GM19193 (cell line): Measurements from ENCODE around the gene CSNK1G2.

ENCODE experiments used
- POLR2A ChIP-seq: IDR thresholded peaks from 4 replicates; pipeline ENCODE4 v1.6.1; 2011; ENCODE audit not compliant: insufficient read depth, insufficient read length; ENCODE audit errors: extremely low read depth

The CSNK1G2 gene

DNA sequence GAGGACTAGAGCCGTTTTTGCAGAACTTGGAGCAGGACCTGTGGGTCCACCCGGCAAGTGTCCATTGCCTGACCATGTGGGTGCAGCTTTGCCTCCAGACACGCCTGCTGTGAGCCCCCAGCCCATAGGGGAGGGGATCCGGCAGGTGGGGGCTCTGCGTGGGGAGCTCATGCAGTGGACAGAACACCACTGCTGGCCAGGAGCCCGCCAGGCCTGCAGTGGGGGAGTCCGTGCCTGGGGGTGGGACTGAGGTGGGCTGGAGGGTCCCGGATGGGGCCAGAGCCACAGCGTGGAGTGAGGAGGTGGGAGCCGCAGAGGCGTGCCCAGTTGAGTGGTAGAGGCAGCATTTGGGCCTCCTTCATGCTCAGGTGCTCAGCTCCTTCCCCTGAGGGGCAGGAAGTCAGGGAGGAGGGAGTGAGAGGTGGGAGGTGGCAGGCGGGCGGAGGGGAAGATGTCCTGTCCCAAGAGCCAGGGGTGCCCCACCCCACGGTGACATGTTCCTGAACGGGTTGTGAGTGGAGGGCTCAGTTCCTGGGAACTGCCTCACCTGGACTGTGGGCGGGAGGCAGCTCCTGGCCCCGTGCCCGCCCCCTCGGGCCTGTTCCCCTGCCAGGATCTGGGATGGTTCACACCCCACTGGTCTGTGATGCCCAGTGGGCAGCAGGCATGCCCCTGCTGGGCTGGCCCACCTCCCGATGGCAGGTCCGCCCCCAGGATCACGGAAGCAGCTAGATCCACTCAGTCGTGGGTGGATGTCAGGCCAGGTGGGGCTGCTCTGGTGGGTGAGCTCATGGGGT is 27.0 kb upstream of the CSNK1G2 start:
- no peak for TF ChIP-seq POLR2A

DNA sequence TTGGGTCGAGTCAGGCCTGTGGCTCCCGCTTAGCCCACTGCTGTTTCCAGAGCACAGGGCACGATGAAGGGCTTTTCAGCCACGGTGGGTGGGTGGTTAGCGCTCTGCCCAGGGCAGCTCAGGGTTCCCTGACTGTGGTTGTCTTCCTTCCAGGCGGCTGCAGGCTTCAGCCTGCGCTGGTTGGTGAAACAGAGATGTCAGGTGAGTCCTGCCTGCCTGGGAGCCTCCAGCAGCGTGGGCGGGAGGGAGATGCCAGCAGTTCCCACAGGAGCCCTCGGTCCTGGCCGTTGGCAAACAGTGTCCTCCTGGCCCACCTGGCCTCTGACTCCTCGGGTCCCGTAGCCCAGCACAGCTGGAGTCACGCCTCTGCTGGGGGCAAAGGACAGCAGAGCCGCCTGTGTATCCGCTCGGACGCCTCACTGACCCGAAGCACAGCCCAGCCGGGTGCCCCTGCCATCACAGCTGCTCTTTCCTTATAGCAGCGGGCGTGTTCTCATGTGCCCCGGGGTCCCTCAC is 26.1 kb upstream of the CSNK1G2 start:
- TF ChIP-seq POLR2A, result no peak

DNA sequence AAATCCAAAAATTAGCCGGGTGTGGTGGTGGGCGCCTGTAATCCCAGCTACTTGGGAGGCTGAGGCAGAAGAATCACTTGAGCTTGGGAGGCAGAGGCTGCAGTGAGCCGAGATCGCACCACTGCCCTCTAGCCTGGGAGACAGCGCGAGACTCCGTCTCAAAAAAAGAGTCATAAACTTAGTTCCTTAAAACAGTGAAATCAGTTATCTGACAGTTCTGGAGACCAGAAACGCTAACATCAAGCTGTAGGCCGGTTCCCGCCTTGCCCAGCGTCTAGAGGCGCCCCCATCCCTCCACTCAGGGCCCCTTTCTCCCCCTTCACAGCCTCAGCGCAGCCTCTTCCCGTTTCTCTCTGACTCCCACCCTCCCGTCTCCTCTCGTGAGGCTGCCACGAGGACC is 23.8 kb upstream of the CSNK1G2 start:
- no peak for TF ChIP-seq POLR2A

DNA sequence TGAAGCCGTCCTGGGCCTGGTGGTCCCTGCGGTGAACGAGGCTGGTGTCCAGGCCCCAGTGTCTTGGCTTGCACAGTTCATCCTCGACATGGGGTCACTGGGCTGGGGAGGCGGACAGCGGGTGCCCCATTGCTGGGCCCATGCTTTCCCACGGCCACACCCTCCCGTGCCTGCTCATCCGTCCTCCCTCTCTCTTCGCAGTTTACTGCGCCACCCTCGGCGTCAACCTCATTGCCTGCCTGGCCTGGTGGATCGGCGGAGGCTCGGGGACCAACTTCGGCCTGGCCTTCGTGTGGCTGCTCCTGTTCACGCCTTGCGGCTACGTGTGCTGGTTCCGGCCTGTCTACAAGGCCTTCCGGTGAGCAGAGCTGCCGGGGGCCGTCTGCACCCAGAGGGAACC is 23.0 kb upstream of the CSNK1G2 start:
- TF ChIP-seq POLR2A, result no peak

DNA sequence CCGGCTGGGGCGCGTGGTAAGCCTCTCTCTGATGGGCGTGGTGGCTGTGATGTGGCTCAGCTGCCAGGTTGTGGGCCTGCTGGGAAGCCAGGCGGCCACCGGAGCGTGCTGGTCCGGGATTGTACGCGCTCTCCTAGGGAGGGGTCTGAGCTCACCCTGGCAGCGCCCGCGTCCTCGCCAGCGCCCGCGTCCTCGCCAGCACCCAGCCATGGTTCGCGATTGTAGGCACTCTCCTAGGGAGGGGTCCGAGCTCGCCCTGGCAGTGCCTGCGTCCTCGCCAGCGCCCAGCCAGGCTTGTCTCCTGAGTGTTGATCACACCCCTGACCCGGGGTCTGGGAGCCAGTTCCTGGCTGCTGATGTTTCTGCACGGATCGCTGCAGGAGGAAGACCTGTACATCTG is 22.0 kb upstream of the CSNK1G2 start:
- TF ChIP-seq POLR2A, result no peak

DNA sequence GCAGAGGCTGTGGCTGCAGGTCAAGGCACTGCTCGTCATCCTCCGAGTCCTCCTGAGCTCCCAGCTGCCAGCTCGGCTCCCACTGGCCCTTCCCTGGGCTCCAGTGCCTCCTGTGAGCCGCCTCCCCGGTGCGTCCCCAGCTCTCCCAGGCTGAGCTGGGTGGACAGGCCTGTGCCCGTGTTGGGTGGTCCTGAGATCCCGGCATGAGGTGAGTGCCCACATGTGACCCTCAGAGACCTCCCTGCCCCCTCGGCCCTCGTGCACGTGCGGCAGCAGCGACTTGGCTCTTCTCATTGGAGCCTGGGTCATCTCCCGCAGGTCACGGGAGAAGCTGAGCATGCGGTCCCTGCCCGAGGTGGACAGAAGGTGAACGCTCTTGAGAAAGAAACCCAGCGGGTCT is 20.3 kb upstream of the CSNK1G2 start:
- no peak for TF ChIP-seq POLR2A

DNA sequence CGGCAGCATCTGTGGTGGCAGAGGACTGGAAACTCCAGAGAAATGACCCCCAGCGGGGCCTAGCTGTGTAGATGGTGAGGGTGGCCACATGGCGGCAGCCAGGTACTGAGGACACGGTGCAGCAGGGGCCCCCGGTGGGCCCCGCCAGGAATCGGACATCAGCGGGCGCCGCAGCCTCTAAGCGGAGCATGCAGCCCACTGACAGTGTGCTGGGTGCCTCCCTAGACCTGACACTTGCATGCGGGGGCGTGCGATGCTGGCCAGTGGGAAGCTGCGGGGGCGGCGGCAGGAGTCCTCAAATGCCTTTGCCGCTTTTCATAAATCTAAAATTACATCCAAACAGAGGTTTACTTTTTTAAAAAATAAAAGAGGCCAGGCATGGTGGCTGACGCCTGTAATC is 19.6 kb upstream of the CSNK1G2 start:
- no peak for TF ChIP-seq POLR2A

DNA sequence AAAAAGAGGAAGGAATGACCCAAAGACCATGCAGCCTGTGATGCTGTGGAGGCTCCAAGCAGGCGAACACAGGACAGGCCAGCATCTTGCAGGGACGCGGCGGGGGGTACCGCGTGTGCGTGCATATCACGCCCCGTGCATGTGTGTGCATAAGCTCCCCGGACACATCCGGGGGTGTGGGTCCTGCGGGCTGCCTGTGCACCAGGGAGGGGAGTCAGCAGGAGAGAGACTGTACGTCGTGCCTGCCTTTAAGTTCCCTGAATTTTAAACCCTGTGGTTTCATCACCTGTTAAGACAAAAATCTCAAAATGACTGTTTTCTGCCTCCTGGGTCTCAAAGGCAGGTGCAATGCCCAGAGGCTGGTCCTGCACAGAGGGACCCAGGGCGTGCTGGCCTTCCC is 19.1 kb upstream of the CSNK1G2 start:
- TF ChIP-seq POLR2A, result no peak

DNA sequence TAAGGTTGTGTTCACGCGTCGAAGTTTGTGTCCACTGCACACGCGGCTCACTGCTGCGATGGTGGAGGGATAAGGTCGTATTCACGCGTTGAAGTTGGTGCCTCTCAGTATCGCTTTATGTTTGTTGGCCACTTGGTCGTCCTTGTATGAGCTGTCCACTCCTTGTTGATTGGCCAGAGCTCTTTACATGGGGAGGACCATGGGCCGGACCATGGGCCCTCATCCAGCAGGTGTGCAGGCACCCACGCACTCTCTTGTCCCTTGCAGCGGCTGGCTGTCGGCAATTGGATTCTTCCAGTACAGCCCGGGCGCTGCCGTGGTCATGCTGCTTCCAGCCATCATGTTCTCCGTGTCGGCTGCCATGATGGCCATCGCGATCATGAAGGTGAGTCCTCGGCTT is 18.2 kb upstream of the CSNK1G2 start:
- TF ChIP-seq POLR2A, result no peak

DNA sequence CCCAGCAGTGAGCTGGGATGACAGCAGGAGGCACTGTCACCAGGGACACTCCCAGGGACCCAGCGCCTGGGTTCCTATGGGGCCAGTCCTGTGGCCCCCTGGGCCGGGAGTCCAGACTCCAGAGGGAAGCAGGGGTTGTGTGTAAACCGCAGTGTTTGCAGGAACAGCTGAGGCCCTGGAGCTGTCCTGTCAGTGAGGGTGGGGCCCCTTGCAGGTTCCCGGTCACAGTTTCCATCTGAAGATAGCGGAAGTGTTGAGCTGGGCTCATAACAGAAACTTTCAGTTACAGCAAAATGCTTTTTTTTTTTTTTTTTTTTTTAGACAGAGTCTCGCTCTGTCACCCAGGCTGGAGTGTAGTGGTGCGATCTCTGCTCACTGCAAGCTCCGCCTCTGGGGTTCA is 17.7 kb upstream of the CSNK1G2 start:
- no peak for TF ChIP-seq POLR2A

DNA sequence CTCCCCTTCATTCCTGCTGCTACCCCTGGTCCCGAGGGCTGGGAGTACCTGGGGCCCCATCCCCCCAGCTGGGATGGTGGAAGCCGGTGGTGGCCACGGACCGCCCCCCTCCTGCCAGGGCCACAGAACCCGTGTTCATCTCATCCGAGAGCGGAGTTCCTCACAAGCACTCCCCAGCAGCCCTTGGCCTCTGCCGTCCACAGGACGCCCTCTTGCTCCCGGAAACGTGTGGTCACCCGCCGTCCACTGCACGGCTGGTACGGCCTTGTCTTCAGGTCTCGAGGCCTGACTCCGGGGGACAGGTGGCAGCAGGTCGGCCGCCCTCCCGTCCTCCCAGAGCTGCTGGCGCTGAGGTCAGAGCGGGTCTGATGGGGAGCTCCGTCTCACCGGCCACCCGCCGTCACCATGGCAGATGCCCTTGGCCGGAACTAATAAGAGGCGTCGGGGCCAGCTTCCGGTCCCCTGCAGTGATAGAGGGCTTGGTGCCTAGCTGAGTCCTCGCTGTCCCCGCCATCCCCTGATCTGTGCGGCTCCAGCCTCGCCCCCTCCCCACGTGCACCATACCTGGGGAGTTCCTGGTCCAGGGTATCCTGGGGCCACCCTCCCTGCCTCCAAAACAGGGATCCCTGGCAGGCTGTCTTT is 16.5 kb upstream of the CSNK1G2 start:
- no peak for TF ChIP-seq POLR2A

DNA sequence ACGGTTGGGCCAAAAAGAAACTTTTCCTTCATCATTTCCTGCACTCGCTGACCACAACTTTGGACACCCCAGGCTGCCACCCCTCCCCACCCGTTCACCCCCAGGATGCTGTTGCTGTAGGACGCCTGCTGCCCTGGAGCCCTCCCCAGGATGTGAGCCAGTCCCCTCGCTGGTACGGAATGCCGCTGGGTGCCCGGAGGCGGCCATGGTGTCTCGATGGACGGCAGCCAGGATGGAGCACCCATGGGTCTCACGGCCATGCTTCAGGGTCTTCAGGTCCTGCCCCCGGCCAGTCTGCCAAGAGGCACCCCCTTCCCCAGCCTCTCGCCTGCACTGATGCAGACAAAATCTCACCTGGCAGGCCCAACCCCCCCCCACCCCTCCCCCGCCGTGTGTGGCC is 15.4 kb upstream of the CSNK1G2 start:
- no peak for TF ChIP-seq POLR2A

DNA sequence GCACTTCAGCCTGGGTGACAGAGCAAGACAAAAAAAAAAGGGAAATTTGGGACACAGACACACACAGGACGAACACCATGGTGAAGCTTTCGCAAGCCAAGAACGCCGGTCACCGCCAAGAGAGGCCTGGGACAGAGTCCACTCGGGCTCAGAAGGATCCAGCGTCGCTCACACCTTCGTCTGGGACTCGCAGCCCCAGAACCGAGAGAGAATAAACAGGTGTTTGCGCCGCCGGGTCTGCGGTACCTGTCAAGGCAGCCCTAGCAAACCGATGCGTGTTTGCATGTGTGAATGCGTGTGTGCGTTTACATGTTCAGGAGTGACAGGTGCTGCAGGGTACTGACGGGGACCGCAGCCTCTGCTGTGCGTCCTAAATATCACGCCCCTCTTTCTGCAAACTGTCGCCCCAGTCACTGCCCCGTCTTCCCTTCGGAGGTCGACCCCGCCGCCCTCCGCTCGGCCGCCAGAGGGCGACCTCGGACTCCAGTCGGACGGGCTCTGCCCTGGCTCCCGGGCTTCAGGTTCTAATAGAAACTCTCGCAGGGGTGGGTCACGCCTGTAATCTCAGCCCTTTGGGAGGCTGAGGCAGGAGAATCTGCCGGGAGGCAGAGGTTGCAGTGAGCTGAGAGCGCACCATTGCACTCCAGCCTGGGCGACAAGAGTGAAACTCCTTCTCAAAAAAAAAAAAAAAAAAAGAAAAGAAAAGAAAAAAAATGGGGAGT is 11.8 kb upstream of the CSNK1G2 start:
- no peak for TF ChIP-seq POLR2A

DNA sequence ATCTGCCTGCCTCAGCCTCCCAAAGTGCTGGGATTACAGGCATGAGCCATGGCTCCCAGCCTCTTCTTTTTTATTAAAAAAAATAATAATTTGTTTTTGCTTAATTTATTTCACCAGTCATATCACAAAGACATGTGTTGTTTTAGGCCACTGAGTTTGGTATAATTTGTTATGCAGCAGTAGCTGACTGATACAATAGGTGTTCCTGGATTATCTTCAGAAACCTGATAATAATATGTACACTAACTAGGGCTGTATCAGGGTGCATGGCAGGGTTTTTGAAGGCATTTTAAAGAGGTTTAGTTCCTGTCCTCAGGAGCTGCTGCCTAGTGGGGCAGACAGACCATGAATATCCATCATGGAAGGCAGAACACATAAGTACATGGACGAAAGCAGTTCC is 9.5 kb upstream of the CSNK1G2 start:
- no peak for TF ChIP-seq POLR2A

DNA sequence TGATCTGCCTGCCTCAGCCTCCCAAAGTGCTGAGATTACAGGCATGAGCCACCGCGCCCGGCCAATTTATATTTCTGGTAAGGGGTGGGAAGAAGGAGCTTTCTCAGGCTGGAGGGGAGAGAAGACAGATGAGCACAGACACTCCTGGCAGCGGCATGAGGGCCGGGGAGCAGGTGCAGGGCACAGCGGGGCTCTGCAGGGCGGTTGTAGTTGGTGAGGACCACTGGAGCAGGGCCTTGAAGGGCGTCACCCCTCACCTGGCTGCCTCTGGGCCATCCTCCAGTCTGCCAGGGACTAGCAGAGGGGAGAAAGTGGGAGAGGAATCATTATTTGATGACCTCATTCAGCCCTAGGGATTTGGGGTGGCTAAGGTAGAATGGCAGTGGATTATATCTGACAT is 8.6 kb upstream of the CSNK1G2 start:
- TF ChIP-seq POLR2A, result no peak

DNA sequence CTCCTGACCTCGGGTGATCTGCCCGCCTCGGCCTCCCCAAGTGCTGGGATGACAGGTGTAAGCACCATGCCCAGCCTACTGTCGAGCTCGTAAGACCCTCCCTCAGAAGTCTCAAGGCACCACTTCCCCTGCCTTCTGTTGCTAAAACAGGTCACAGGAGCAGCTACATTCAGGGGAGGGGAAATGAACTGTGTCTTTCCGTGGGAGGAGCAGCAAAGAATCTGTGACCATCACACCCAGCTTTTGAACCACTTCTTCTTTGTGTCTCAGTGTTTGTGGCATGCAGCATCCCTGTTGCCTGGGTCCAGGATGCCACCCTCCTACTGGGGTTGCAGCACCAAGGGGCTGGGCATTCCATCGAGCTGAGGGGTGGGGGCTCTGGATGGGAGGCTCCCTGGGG is 7.7 kb upstream of the CSNK1G2 start:
- no peak for TF ChIP-seq POLR2A

DNA sequence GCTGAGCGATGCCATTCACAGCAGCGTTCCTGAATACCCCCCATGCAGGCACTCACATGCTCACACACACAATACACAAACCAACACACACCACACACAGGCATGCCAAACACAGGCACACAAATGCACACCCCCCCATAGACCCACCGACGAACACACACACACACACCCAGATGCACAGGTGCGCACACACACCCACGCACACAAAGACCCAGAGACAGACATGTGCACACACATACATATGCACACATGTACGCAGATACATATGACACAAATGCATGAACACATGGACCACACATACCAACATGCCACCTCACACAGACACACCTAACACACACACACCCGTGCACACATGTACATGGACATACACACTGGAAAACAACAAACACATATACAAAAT is 7.0 kb upstream of the CSNK1G2 start:
- TF ChIP-seq POLR2A, result no peak
